ENCODE results near the gene SKIC8. TPM values are rescaled to one million over a fixed set of nuclear protein-coding genes. Genes with fewer than 3 reads are reported as not detected.
A peak's percentile ranks its signal among the peaks of the same experiment; 100 is the strongest.

The SKIC8 gene
- total RNA-seq, 1 donor from 2014 or later = 46.5 TPM

GRCh38 chr15:78321786-78322185, 22.4 kb upstream of the SKIC8 start:
- Mint-ChIP-seq H3K27ac (ENCODE audit: unreplicated experiment) (peak overlapping the region; percentile 59), H3K9me3 (ENCODE audit: unreplicated experiment) (no peaks in the 10 kb centered on the region), H3K4me1 (ENCODE audit: unreplicated experiment) (peaks cover 27% of the 10 kb centered on the region), H3K36me3 (ENCODE audit: unreplicated experiment) (no peaks in the 10 kb centered on the region), H3K4me3 (ENCODE audit: unreplicated experiment) (no peak overlapping the region), H3K27me3 (ENCODE audit: unreplicated experiment) (no peaks in the 10 kb centered on the region)
- TF ChIP-seq CTCF (IDR thresholded peaks at IDR 0.05) = no peak
- DNase-seq (ENCODE audit: extremely low spot score, unreplicated experiment) = no peak

GRCh38 chr15:78321041-78321570, 21.7 kb upstream of the SKIC8 start:
- H3K9me3 Mint-ChIP-seq (ENCODE audit: unreplicated experiment) = no peaks in the 10 kb centered on the region
- no peak overlapping the region for H3K4me3 Mint-ChIP-seq (ENCODE audit: unreplicated experiment)
- H3K4me1 Mint-ChIP-seq (ENCODE audit: unreplicated experiment) = peaks cover 27% of the 10 kb centered on the region

GRCh38 chr15:78320183-78320582, 20.8 kb upstream of the SKIC8 start:
- Mint-ChIP-seq H3K4me3 (ENCODE audit: unreplicated experiment) (no peak overlapping the region), H3K27ac (ENCODE audit: unreplicated experiment) (no peak overlapping the region), H3K9me3 (ENCODE audit: unreplicated experiment) (no peaks in the 10 kb centered on the region), H3K4me1 (ENCODE audit: unreplicated experiment) (peaks cover 22% of the 10 kb centered on the region), H3K27me3 (ENCODE audit: unreplicated experiment) (no peaks in the 10 kb centered on the region), H3K36me3 (ENCODE audit: unreplicated experiment) (no peaks in the 10 kb centered on the region)
- TF ChIP-seq CTCF (IDR thresholded peaks at IDR 0.05) = no peak
- no peak for DNase-seq (ENCODE audit: extremely low spot score, unreplicated experiment)

More at GRCh38 chr15:78321041-78321570, 21.7 kb upstream of the SKIC8 start:
- DNase-seq (ENCODE audit: extremely low spot score, unreplicated experiment) = no peak
- H3K27ac Mint-ChIP-seq (ENCODE audit: unreplicated experiment) = no peak overlapping the region
- no peaks in the 10 kb centered on the region for H3K27me3 Mint-ChIP-seq (ENCODE audit: unreplicated experiment)
- no peak for TF ChIP-seq CTCF (IDR thresholded peaks at IDR 0.05)
- no peaks in the 10 kb centered on the region for H3K36me3 Mint-ChIP-seq (ENCODE audit: unreplicated experiment)

GRCh38 chr15:78319588-78319987, 20.2 kb upstream of the SKIC8 start:
- Mint-ChIP-seq H3K4me1 (ENCODE audit: unreplicated experiment) (peaks cover 18% of the 10 kb centered on the region), H3K27ac (ENCODE audit: unreplicated experiment) (no peak overlapping the region), H3K9me3 (ENCODE audit: unreplicated experiment) (no peaks in the 10 kb centered on the region), H3K27me3 (ENCODE audit: unreplicated experiment) (no peaks in the 10 kb centered on the region), H3K4me3 (ENCODE audit: unreplicated experiment) (no peak overlapping the region), H3K36me3 (ENCODE audit: unreplicated experiment) (no peaks in the 10 kb centered on the region)
- TF ChIP-seq CTCF (IDR thresholded peaks at IDR 0.05) = no peak
- no peak for DNase-seq (ENCODE audit: extremely low spot score, unreplicated experiment)

GRCh38 chr15:78317145-78317836, 17.9 kb upstream of the SKIC8 start:
- no peak for DNase-seq (ENCODE audit: extremely low spot score, unreplicated experiment)
- Mint-ChIP-seq H3K9me3 (ENCODE audit: unreplicated experiment) (no peaks in the 10 kb centered on the region), H3K4me1 (ENCODE audit: unreplicated experiment) (peaks cover 9% of the 10 kb centered on the region), H3K36me3 (ENCODE audit: unreplicated experiment) (no peaks in the 10 kb centered on the region), H3K27ac (ENCODE audit: unreplicated experiment) (peak overlapping the region; percentile 32), H3K27me3 (ENCODE audit: unreplicated experiment) (no peaks in the 10 kb centered on the region), H3K4me3 (ENCODE audit: unreplicated experiment) (no peak overlapping the region)
- no peak for TF ChIP-seq CTCF (IDR thresholded peaks at IDR 0.05)
